ENCODE results near the gene HLA-DMB.
"Not testable (repeated sequence)": the region's sequence is repeated elsewhere in the genome, so short reads cannot be mapped to it uniquely, and the experiment has no call there.

GRCh38 chr6:32942555-32943123 lies 1.8 kb upstream of the HLA-DMB start:
- TF ChIP-seq, protein P1, sequence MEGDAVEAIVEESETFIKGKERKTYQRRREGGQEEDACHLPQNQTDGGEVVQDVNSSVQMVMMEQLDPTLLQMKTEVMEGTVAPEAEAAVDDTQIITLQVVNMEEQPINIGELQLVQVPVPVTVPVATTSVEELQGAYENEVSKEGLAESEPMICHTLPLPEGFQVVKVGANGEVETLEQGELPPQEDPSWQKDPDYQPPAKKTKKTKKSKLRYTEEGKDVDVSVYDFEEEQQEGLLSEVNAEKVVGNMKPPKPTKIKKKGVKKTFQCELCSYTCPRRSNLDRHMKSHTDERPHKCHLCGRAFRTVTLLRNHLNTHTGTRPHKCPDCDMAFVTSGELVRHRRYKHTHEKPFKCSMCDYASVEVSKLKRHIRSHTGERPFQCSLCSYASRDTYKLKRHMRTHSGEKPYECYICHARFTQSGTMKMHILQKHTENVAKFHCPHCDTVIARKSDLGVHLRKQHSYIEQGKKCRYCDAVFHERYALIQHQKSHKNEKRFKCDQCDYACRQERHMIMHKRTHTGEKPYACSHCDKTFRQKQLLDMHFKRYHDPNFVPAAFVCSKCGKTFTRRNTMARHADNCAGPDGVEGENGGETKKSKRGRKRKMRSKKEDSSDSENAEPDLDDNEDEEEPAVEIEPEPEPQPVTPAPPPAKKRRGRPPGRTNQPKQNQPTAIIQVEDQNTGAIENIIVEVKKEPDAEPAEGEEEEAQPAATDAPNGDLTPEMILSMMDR (IDR thresholded peaks at IDR 0.05; ENCODE audit: extremely low read depth in 1 of 2, insufficient read depth in 1 of 2, low read depth in 1 of 2, low read length in 2 of 2) = not testable (repeated sequence)
- TF ChIP-seq EZH2 (IDR thresholded peaks at IDR 0.05; ENCODE audit: borderline replicate concordance, low read depth, low read length, severe bottlenecking); MAX (IDR thresholded peaks at IDR 0.05; ENCODE audit: insufficient read depth, insufficient read length): not testable (repeated sequence)
